ENCODE results near the gene MORN1. TPM values are rescaled to one million over a fixed set of nuclear protein-coding genes. Genes with fewer than 3 reads are reported as not detected.

MORN1 gene
- total RNA-seq, 1 experiment from 2014 or later: 47.8 TPM

GRCh38 chr1:2341706-2342383, 49.5 kb downstream of the MORN1 start:
- intact Hi-C loops (cut with micrococcal nuclease; ENCODE audit: unreplicated experiment): no loop called here
- no peak overlapping the region for H3K4me3 ChIP-seq
- POLR2A ChIA-PET (ENCODE audit: unreplicated experiment): no interaction called here
- CTCF ChIA-PET: no interaction called here
- H3K9me2 ChIP-seq (ENCODE audit: insufficient read depth): no peaks in the 10 kb centered on the region
- TF ChIP-seq EZH2 (IDR thresholded peaks at IDR 0.05; ENCODE audit: low read depth): no peak
- TF ChIP-seq CTCF (conservative IDR thresholded peaks at IDR 0.05): no peak
- H3K27ac ChIP-seq: no peak overlapping the region
- no peak overlapping the region for H2AFZ ChIP-seq
- no TSS peak for BruUV-seq (replicated peaks)
- no peak overlapping the region for H3K4me2 ChIP-seq
- H3K27me3 ChIP-seq (ENCODE audit: insufficient read depth, low read depth): peaks cover 18% of the 10 kb centered on the region; the same call in 1 of the 2 replicates
- H3F3A ChIP-seq (ENCODE audit: insufficient read depth, low read depth): no peaks in the 10 kb centered on the region
- no peak for DNase-seq
- H3K79me2 ChIP-seq (ENCODE audit: low read depth): no peaks in the 10 kb centered on the region
- H4K20me1 ChIP-seq (ENCODE audit: insufficient read depth): no peaks in the 10 kb centered on the region; the same call in 1 of the 2 replicates
- no peaks in the 10 kb centered on the region for H3K9me3 ChIP-seq (ENCODE audit: insufficient read depth, low read depth)
- no peaks in the 10 kb centered on the region for H3K36me3 ChIP-seq (ENCODE audit: low read depth)
- H3K4me1 ChIP-seq (replicated peaks; ENCODE audit: insufficient read depth): no peaks in the 10 kb centered on the region

GRCh38 chr1:2340918-2341254, 50.5 kb downstream of the MORN1 start:
- POLR2A ChIA-PET (ENCODE audit: unreplicated experiment): no interaction called here
- H3K4me2 ChIP-seq: no peak overlapping the region
- BruUV-seq (replicated peaks): no TSS peak
- CTCF ChIA-PET: no interaction called here
- H2AFZ ChIP-seq: no peak overlapping the region
- H3K27me3 ChIP-seq (ENCODE audit: insufficient read depth, low read depth): peaks cover 18% of the 10 kb centered on the region; the same call in 1 of the 2 replicates
- no peaks in the 10 kb centered on the region for H3K4me1 ChIP-seq (replicated peaks; ENCODE audit: insufficient read depth)
- no peaks in the 10 kb centered on the region; the same call in 1 of the 2 replicates for H4K20me1 ChIP-seq (ENCODE audit: insufficient read depth)
- intact Hi-C loops (cut with micrococcal nuclease; ENCODE audit: unreplicated experiment): no loop called here
- no peak overlapping the region for H3K4me3 ChIP-seq
- H3K9me2 ChIP-seq (ENCODE audit: insufficient read depth): no peaks in the 10 kb centered on the region
- no peaks in the 10 kb centered on the region for H3K79me2 ChIP-seq (ENCODE audit: low read depth)
- no peaks in the 10 kb centered on the region for H3K36me3 ChIP-seq (ENCODE audit: low read depth)
- no peaks in the 10 kb centered on the region for H3F3A ChIP-seq (ENCODE audit: insufficient read depth, low read depth)
- no peak for DNase-seq
- TF ChIP-seq EZH2 (IDR thresholded peaks at IDR 0.05; ENCODE audit: low read depth): no peak
- TF ChIP-seq CTCF (conservative IDR thresholded peaks at IDR 0.05): no peak
- no peak overlapping the region for H3K27ac ChIP-seq
- H3K9me3 ChIP-seq (ENCODE audit: insufficient read depth, low read depth): no peaks in the 10 kb centered on the region

- Histone ChIP-seq H3K4me3 (no peak overlapping the region), H2AFZ (no peak overlapping the region), H4K20me1 (ENCODE audit: insufficient read depth) (no peaks in the 10 kb centered on the region; the same call in 1 of the 2 replicates), H3K79me2 (ENCODE audit: low read depth) (no peaks in the 10 kb centered on the region), H3K27ac (no peak overlapping the region), H3K36me3 (ENCODE audit: low read depth) (no peaks in the 10 kb centered on the region), H3K9me3 (ENCODE audit: insufficient read depth, low read depth) (no peaks in the 10 kb centered on the region), H3K4me1 (replicated peaks; ENCODE audit: insufficient read depth) (no peaks in the 10 kb centered on the region), H3K27me3 (ENCODE audit: insufficient read depth, low read depth) (peaks cover 18% of the 10 kb centered on the region; the same call in 1 of the 2 replicates), H3F3A (ENCODE audit: insufficient read depth, low read depth) (no peaks in the 10 kb centered on the region), H3K4me2 (no peak overlapping the region), H3K9me2 (ENCODE audit: insufficient read depth) (no peaks in the 10 kb centered on the region)
- intact Hi-C loops (cut with micrococcal nuclease; ENCODE audit: unreplicated experiment): no loop called here
- no peak for DNase-seq
- no TSS peak for BruUV-seq (replicated peaks)
- ChIA-PET CTCF (no interaction called here), POLR2A (ENCODE audit: unreplicated experiment) (no interaction called here)
- no peak for TF ChIP-seq CTCF (conservative IDR thresholded peaks at IDR 0.05)
- TF ChIP-seq EZH2 (IDR thresholded peaks at IDR 0.05; ENCODE audit: low read depth): no peak
These were observed 51.1 kb downstream of the MORN1 start for GRCh38 chr1:2340086-2340917.
